ENCODE data around the gene STK11.

DNA sequence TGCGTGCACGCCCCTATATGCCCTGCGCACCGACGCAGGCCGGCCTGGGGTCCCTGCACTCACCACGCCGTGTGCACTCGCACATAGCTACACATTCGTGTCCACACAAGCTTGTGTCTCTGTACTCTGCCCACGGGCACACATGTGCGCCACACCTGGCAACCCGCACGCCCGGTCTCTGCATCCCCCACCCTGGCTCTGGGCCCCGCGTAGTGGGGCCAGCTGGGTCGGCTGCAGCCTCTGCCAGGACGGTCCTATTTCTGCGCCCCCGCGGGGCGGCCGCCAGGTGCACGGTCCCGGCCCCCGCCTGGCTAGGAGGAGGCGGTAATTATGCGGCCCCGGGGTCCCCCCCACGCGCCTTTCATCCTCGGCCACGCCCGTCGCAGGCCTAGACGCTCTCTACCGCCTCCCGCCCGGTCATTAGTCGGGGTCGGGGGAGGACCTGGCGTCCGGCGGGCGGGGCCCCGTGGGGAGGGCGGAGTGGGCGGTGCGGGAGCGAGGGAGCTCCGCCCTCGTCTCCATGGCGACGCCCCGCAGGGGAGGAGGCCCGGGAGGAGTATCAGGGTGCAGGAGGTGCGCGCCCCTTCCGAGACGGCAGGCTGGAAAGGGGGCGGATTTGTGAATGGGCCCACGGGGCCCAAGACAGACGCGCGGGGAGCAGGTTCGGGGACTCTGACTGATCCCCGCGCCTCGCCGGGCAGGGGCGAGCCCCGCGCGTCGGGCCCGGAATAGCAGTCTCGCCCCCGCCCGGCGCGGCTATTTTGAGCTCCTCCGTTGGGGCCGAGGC is 60.7 kb downstream of the STK11 start:
- TF ChIP-seq, protein P1, sequence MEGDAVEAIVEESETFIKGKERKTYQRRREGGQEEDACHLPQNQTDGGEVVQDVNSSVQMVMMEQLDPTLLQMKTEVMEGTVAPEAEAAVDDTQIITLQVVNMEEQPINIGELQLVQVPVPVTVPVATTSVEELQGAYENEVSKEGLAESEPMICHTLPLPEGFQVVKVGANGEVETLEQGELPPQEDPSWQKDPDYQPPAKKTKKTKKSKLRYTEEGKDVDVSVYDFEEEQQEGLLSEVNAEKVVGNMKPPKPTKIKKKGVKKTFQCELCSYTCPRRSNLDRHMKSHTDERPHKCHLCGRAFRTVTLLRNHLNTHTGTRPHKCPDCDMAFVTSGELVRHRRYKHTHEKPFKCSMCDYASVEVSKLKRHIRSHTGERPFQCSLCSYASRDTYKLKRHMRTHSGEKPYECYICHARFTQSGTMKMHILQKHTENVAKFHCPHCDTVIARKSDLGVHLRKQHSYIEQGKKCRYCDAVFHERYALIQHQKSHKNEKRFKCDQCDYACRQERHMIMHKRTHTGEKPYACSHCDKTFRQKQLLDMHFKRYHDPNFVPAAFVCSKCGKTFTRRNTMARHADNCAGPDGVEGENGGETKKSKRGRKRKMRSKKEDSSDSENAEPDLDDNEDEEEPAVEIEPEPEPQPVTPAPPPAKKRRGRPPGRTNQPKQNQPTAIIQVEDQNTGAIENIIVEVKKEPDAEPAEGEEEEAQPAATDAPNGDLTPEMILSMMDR (IDR thresholded peaks at IDR 0.05; ENCODE audit: insufficient read depth, low read depth, low read length), result no peak
- no peak for TF ChIP-seq EZH2 (IDR thresholded peaks at IDR 0.05; ENCODE audit: insufficient read depth, low read length)
